Prostate gland (tissue), 2 donors: Measurements from ENCODE around the gene CHST15. TPM values are rescaled to one million over a fixed set of nuclear protein-coding genes. Genes with fewer than 3 reads are reported as not detected.

ENCODE experiments used
- DNase-seq: peaks from one replicate; pipeline ENCODE4 v3.0.0-alpha.2; 2019; ENCODE audit warnings: low spot score
- H3K27ac ChIP-seq, 2 donors: fragments of 200-600 bp; sonication (generic); 2 replicates each; pipeline ENCODE4 v1.5.1; 2017 to 2019
- H3K27me3 ChIP-seq: fragments of 200-600 bp; sonication (generic); replicated peaks from 2 replicates; pipeline ENCODE4 v1.5.1; 2019; ENCODE audit not compliant: insufficient read depth
- H3K36me3 ChIP-seq, 2 donors: fragments of 200-600 bp; sonication (generic); 1 replicate in 1 of 2; 2 replicates in 1 of 2; pipeline versions ENCODE4 v1.5.1 to v1.8.1; 2017 to 2019
- H3K4me1 ChIP-seq: fragments of 200-600 bp; sonication (generic); replicated peaks from 2 replicates; pipeline ENCODE4 v1.5.1; 2019
- H3K4me3 ChIP-seq, 2 donors: fragments of 200-600 bp; sonication (generic); 2 replicates each; pipeline ENCODE4 v1.5.1; 2017 to 2019
- H3K9me3 ChIP-seq: fragments of 200-600 bp; sonication (generic); 2 replicates; pipeline ENCODE4 v1.5.1; 2017
- CTCF ChIP-seq, 4 experiments: fragments of 200-600 bp in 2 of 4; fragments of 450-650 bp in 2 of 4; sonication (generic) in 2 of 4; IDR thresholded peaks; 1 replicate in 3 of 4; 2 replicates in 1 of 4; pipeline ENCODE4 v1.5.1; 2016 to 2019; ENCODE audit warnings: antibody characterized with exemption in 4 of 4, mild to moderate bottlenecking in 2 of 4, moderate library complexity in 2 of 4
- POLR2A ChIP-seq: fragments of 450-650 bp; IDR thresholded peaks from one replicate; pipeline ENCODE4 v1.6.1; 2016; ENCODE audit warnings: antibody characterized with exemption, mild to moderate bottlenecking
- POLR2AphosphoS5 ChIP-seq: sonication (generic); formaldehyde crosslinking; IDR thresholded peaks from one replicate; pipeline ENCODE4 v1.6.1; 2017; ENCODE audit warnings: antibody characterized with exemption
- WGBS: methylation state at CpG from one replicate; pipeline ENCODE4 v1.1.5; 2018; 5-methylcytosine and 5-hydroxymethylcytosine counted together
- intact Hi-C: fragments of 100-400 bp; cut with DNase I; formaldehyde crosslinking; loops from one replicate; pipeline ENCODE4 v1.14.2; 2022
- total RNA-seq, 2 donors: library from RNA; depleted of rRNA; stranded (reverse); fragments of >200 nt; gene quantifications; one replicate each; pipeline ENCODE4 v1.1.0, GENCODE V29; 2016

The CHST15 gene
- total RNA-seq, 2 donors from 2014 or later, result 13.9 to 26.0 TPM

GRCh38 chr10:124090601-124091209, 2.7 kb downstream of the CHST15 start:
- peak; percentile 59 for DNase-seq
- H3K4me3 ChIP-seq, result peak overlapping the region in 1 of 2 donors; percentile 54
- intact Hi-C loops, result loop anchor here (5.0 to 10.0 kb wide), 2 partner anchors 98 to 294 kb away; no protein-coding TSS in a partner anchor
- H3K27me3 ChIP-seq, result no peaks in the 10 kb centered on the region
- H3K4me1 ChIP-seq, result peaks cover 7% of the 10 kb centered on the region
- no peak for TF ChIP-seq POLR2A
- no peak for TF ChIP-seq POLR2AphosphoS5
- TF ChIP-seq CTCF (IDR thresholded peaks at IDR 0.05), result no peak
- 71% methylated on average over 6 of the region's 6 CpGs for WGBS
- H3K9me3 ChIP-seq, result no peaks in the 10 kb centered on the region
- H3K27ac ChIP-seq, result no peak overlapping the region
- no peaks in the 10 kb centered on the region for H3K36me3 ChIP-seq

GRCh38 chr10:124089859-124090258, 3.5 kb downstream of the CHST15 start:
- H3K4me3 ChIP-seq, result no peak overlapping the region
- no peak for TF ChIP-seq POLR2AphosphoS5
- TF ChIP-seq POLR2A, result no peak
- no peak for TF ChIP-seq CTCF (IDR thresholded peaks at IDR 0.05)
- intact Hi-C loops, result loop anchor here (5.0 to 10.0 kb wide), 2 partner anchors 98 to 295 kb away; no protein-coding TSS in a partner anchor
- DNase-seq, result no peak
- no peaks in the 10 kb centered on the region for H3K27me3 ChIP-seq
- H3K27ac ChIP-seq, result no peak overlapping the region
- H3K9me3 ChIP-seq, result no peaks in the 10 kb centered on the region
- peaks cover 7% of the 10 kb centered on the region for H3K4me1 ChIP-seq
- no peaks in the 10 kb centered on the region for H3K36me3 ChIP-seq
- 86% methylated on average over 5 of the region's 5 CpGs for WGBS

- Histone ChIP-seq H3K4me3 (no peak overlapping the region), H3K4me1 (peaks cover 7% of the 10 kb centered on the region)
- intact Hi-C loops, result no loop called here
Measured at GRCh38 chr10:124088915-124089314, 4.5 kb downstream of the CHST15 start.

GRCh38 chr10:124087672-124088634, 5.4 kb downstream of the CHST15 start:
- peak; percentile 12 for TF ChIP-seq POLR2AphosphoS5
- TF ChIP-seq CTCF (IDR thresholded peaks at IDR 0.05), result no peak
- no peak for TF ChIP-seq POLR2A
- Histone ChIP-seq H3K27me3 (no peaks in the 10 kb centered on the region), H3K4me3 (no peak overlapping the region), H3K36me3 (no peaks in the 10 kb centered on the region), H3K27ac (no peak overlapping the region), H3K4me1 (peaks cover 7% of the 10 kb centered on the region), H3K9me3 (no peaks in the 10 kb centered on the region)
- 55% methylated on average over 27 of the region's 27 CpGs for WGBS
- DNase-seq, result peak; percentile 49
- intact Hi-C loops, result no loop called here

More at GRCh38 chr10:124088915-124089314, 4.5 kb downstream of the CHST15 start:
- no peak overlapping the region for H3K27ac ChIP-seq
- WGBS, result 79% methylated on average over 2 of the region's 2 CpGs
- H3K27me3 ChIP-seq, result no peaks in the 10 kb centered on the region
- H3K36me3 ChIP-seq, result no peaks in the 10 kb centered on the region
- no peak for DNase-seq
- TF ChIP-seq POLR2AphosphoS5, result no peak
- no peak for TF ChIP-seq CTCF (IDR thresholded peaks at IDR 0.05)
- no peak for TF ChIP-seq POLR2A
- no peaks in the 10 kb centered on the region for H3K9me3 ChIP-seq
